ENCODE measurements around the gene CDC25A. TPM values are rescaled to one million over a fixed set of nuclear protein-coding genes. Genes with fewer than 3 reads are reported as not detected.
"Not testable (repeated sequence)": the region's sequence is repeated elsewhere in the genome, so short reads cannot be mapped to it uniquely, and the experiment has no call there.

Gene CDC25A
- total and polyA plus RNA-seq, 12 donors, result 0.57 to 23.6 (median 1.3) TPM

- Histone ChIP-seq H3K36me3 (replicated peaks in 1 of 2) (no peaks in the 10 kb centered on the region), H3K27me3 (no peaks in the 10 kb centered on the region), H3K9me3 (replicated peaks in 1 of 3) (no peaks in the 10 kb centered on the region), H3K4me1 (replicated peaks in 1 of 2) (no peaks in the 10 kb centered on the region), H3K27ac (no peak overlapping the region), H3K4me3 (no peak overlapping the region)
- intact Hi-C loops (cut with DNase I), result no loop called here
- no peak for DNase-seq
- WGBS, 4 donors, result 71 to 88% (median 84%) methylated on average over 1 of the region's 1 CpG
- no peak for TF ChIP-seq POLR2A (IDR thresholded peaks at IDR 0.05)
Observed at GRCh38 chr3:48112813-48113212, 75.4 kb downstream of the CDC25A start.

- DNase-seq; H3K4me1 ChIP-seq (replicated peaks in 1 of 2); H3K27me3 ChIP-seq; H3K36me3 ChIP-seq (replicated peaks in 1 of 2); H3K27ac ChIP-seq; intact Hi-C loops (cut with DNase I); H3K9me3 ChIP-seq (replicated peaks in 1 of 3); H3K4me3 ChIP-seq: not testable (repeated sequence)
- 78 to 89% (median 80%) methylated on average over 8 of the region's 8 CpGs for WGBS, 4 donors
Observed at GRCh38 chr3:48112108-48112791, 76.0 kb downstream of the CDC25A start.

- DNase-seq, result no peak
- TF ChIP-seq CTCF (IDR thresholded peaks at IDR 0.05), result no peak
- no peak for TF ChIP-seq POLR2A (IDR thresholded peaks at IDR 0.05)
- no peak overlapping the region for H3K4me3 ChIP-seq
- intact Hi-C loops (cut with DNase I), result no loop called here
- no peaks in the 10 kb centered on the region for H3K4me1 ChIP-seq (replicated peaks in 1 of 2)
- H3K36me3 ChIP-seq (replicated peaks in 1 of 2), result no peaks in the 10 kb centered on the region
- H3K9me3 ChIP-seq (replicated peaks in 1 of 3), result no peaks in the 10 kb centered on the region
- no peak overlapping the region for H3K27ac ChIP-seq
- no peaks in the 10 kb centered on the region for H3K27me3 ChIP-seq
- 90 to 100% (median 96%) methylated on average over 2 of the region's 2 CpGs for WGBS, 4 donors
Observed at GRCh38 chr3:48110463-48110862, 77.8 kb downstream of the CDC25A start.

GRCh38 chr3:48107227-48107626 is 81.0 kb downstream of the CDC25A start:
- Histone ChIP-seq H3K9me3 (replicated peaks in 1 of 3) (no peaks in the 10 kb centered on the region), H3K4me1 (replicated peaks in 1 of 2) (no peaks in the 10 kb centered on the region), H3K36me3 (replicated peaks in 1 of 2) (no peaks in the 10 kb centered on the region), H3K4me3 (no peak overlapping the region), H3K27ac (no peak overlapping the region), H3K27me3 (no peaks in the 10 kb centered on the region)
- TF ChIP-seq CTCF (IDR thresholded peaks at IDR 0.05), result no peak
- TF ChIP-seq POLR2A (IDR thresholded peaks at IDR 0.05), result no peak
- DNase-seq, result no peak
- WGBS, 4 donors, result 69 to 76% (median 75%) methylated on average over 3 of the region's 3 CpGs
- intact Hi-C loops (cut with DNase I), result no loop called here

MicroRNAs within 50 kb of the gene (microRNA counts, 767-probe panel; counts per million panel counts)
- 0 to 2,831 counts per million in 2 donors for microRNA hsa-miR-4443

Small RNAs within 50 kb of the gene (microRNA-seq; reads per million reads assigned to microRNA genes)
- gene MIR4443, result 1.8 to 232 (median 203) reads per million in 3 donors

Small RNAs within 50 kb of the gene (small RNA-seq; reads per million reads assigned to genes)
- gene MIR4443, result 0.83 to 5.0 reads per million in 2 donors
- gene NDUFB1P1, result 0 reads per million in 2 donors
- gene RNU7-128P, result 0 reads per million in 2 donors
- 0 reads per million in 2 donors for gene SNRPFP4

Other genes with a start within 250 kb of the CDC25A start
- 100 to 1,000 TPM in 4 of 9 donors, 10 to 100 TPM in 5; 34.3 to 152 (median 88.5) TPM for gene MAP4, start 172.0 kb downstream of the CDC25A start, total RNA-seq
- gene MAP4, start 172.0 kb downstream of the CDC25A start, polyA plus RNA-seq, result 10 to 100 TPM; 49.2 to 65.1 (median 52.6) TPM
- under 1 TPM in 1 of 9 donors, not detected in 8; 0.67 TPM for gene CAMP, start 35.1 kb upstream of the CDC25A start, total RNA-seq
- gene CAMP, start 35.1 kb upstream of the CDC25A start, polyA plus RNA-seq, result under 1 TPM in 2 of 3 donors, not detected in 1; 0.17 to 0.56 TPM
- gene ZNF589, start 52.7 kb upstream of the CDC25A start, total RNA-seq, result 10 to 100 TPM in 8 of 9 donors, 1 to 10 TPM in 1; 8.7 to 30.9 (median 12.9) TPM
- gene ZNF589, start 52.7 kb upstream of the CDC25A start, polyA plus RNA-seq, result 10 to 100 TPM in 2 of 3 donors, 1 to 10 TPM in 1; 4.1 to 22.5 (median 11.6) TPM
- 10 to 100 TPM; 17.9 to 40.6 (median 26.0) TPM for gene NME6, start 113.0 kb upstream of the CDC25A start, total RNA-seq
- gene NME6, start 113.0 kb upstream of the CDC25A start, polyA plus RNA-seq, result 10 to 100 TPM in 2 of 3 donors, 1 to 10 TPM in 1; 9.7 to 15.5 (median 12.6) TPM
- gene SPINK8, start 145.2 kb upstream of the CDC25A start, total RNA-seq, result not detected
- gene SPINK8, start 145.2 kb upstream of the CDC25A start, polyA plus RNA-seq, result not detected
- under 1 TPM in 1 of 9 donors, not detected in 8; 0.11 TPM for gene FBXW12, start 183.8 kb upstream of the CDC25A start, total RNA-seq
- gene FBXW12, start 183.8 kb upstream of the CDC25A start, polyA plus RNA-seq, result under 1 TPM in 2 of 3 donors, not detected in 1; 0.07 to 0.24 TPM
- gene PLXNB1, start 241.7 kb upstream of the CDC25A start, total RNA-seq, result 10 to 100 TPM in 6 of 9 donors, 1 to 10 TPM in 3; 3.4 to 23.5 (median 11.1) TPM
- gene PLXNB1, start 241.7 kb upstream of the CDC25A start, polyA plus RNA-seq, result 100 to 1,000 TPM in 1 of 3 donors, 10 to 100 TPM in 1, 1 to 10 TPM in 1; 6.1 to 115 (median 45.6) TPM